ENCODE results near the gene SAFB2. TPM values are rescaled to one million over a fixed set of nuclear protein-coding genes. Genes with fewer than 3 reads are reported as not detected.

The SAFB2 gene
- polyA plus RNA-seq, 1 of the 3 experiments (the other 2 are of a cell fraction) = 37.7 TPM

GRCh38 chr19:5575590-5575989 is 47.0 kb downstream of the SAFB2 start:
- POLR2A ChIA-PET = no interaction called here
- Histone ChIP-seq H3K4me3 (ENCODE audit: low read depth in 2 of 2, low read length in 1 of 2) (no peak overlapping the region), H3K9me2 (no peaks in the 10 kb centered on the region), H3K36me3 (replicated peaks in 1 of 2; ENCODE audit: control insufficient read depth in 1 of 2, insufficient read depth in 2 of 2, low read length in 1 of 2) (no peaks in the 10 kb centered on the region), H3K79me2 (ENCODE audit: insufficient read depth) (no peaks in the 10 kb centered on the region), H3K27me3 (ENCODE audit: insufficient read depth) (no peaks in the 10 kb centered on the region), H3K4me2 (no peak overlapping the region), H3K9ac (no peak overlapping the region), H3F3A (replicated peaks; ENCODE audit: insufficient read depth) (peaks cover 2% of the 10 kb centered on the region), H4K20me1 (ENCODE audit: insufficient read depth) (no peaks in the 10 kb centered on the region), H2AFZ (ENCODE audit: low read depth) (no peak overlapping the region), H3K9me3 (no peaks in the 10 kb centered on the region), H3K27ac (ENCODE audit: low read depth in 2 of 2, low read length in 1 of 2) (no peak overlapping the region), H3K4me1 (ENCODE audit: control insufficient read depth in 1 of 2, insufficient read depth in 2 of 2, low read depth in 1 of 2, low read length in 1 of 2) (peaks cover 3 to 7% of the 10 kb centered on the region in 2 experiments; a peak in 1 of 4 replicates)
- TF ChIP-seq MXI1 (IDR thresholded peaks at IDR 0.05; ENCODE audit: low read depth, low read length) (no peak), NFIC (IDR thresholded peaks at IDR 0.05; ENCODE audit: borderline replicate concordance) (no peak)
- TF ChIP-seq, protein P1, sequence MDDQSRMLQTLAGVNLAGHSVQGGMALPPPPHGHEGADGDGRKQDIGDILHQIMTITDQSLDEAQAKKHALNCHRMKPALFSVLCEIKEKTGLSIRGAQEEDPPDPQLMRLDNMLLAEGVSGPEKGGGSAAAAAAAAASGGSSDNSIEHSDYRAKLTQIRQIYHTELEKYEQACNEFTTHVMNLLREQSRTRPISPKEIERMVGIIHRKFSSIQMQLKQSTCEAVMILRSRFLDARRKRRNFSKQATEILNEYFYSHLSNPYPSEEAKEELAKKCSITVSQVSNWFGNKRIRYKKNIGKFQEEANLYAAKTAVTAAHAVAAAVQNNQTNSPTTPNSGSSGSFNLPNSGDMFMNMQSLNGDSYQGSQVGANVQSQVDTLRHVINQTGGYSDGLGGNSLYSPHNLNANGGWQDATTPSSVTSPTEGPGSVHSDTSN (IDR thresholded peaks at IDR 0.05) = no peak
- CTCF ChIA-PET = interaction anchor here (1.0 kb wide), 1 partner anchor 28 kb away, joined by 4 read pairs; no protein-coding TSS in a partner anchor
- WGBS (ENCODE audit: low lambda C conversion rate) = 78% methylated on average over 6 of the region's 6 CpGs
- DNase-seq = no peak

GRCh38 chr19:5572556-5573286 is 49.9 kb downstream of the SAFB2 start:
- H3K4me3 ChIP-seq (ENCODE audit: low read depth in 2 of 2, low read length in 1 of 2) = no peak overlapping the region
- H3K79me2 ChIP-seq (ENCODE audit: insufficient read depth) = no peaks in the 10 kb centered on the region
- H2AFZ ChIP-seq (ENCODE audit: low read depth) = no peak overlapping the region
- no peaks in the 10 kb centered on the region for H3K9me3 ChIP-seq
- peaks cover 3% of the 10 kb centered on the region; the same call in 1 of the 2 replicates for H3K27me3 ChIP-seq (ENCODE audit: insufficient read depth)
- H4K20me1 ChIP-seq (ENCODE audit: insufficient read depth) = no peaks in the 10 kb centered on the region
- peaks cover 2% of the 10 kb centered on the region for H3F3A ChIP-seq (replicated peaks; ENCODE audit: insufficient read depth)
- H3K4me1 ChIP-seq (ENCODE audit: control insufficient read depth in 1 of 2, insufficient read depth in 2 of 2, low read depth in 1 of 2, low read length in 1 of 2) = no peaks in the 10 kb centered on the region; a peak in 1 of 4 replicates
- no peak overlapping the region for H3K4me2 ChIP-seq
- ChIA-PET CTCF (interaction anchor here (0.9 to 1.9 kb wide), 8 partner anchors 11 to 524 kb away, joined by 3 to 10 read pairs (median 3); no protein-coding TSS in a partner anchor), POLR2A (interaction anchor here (0.5 kb wide), 1 partner anchor 378 kb away, joined by 4 read pairs; no protein-coding TSS in a partner anchor)
- H3K27ac ChIP-seq (ENCODE audit: low read depth in 2 of 2, low read length in 1 of 2) = no peak overlapping the region
- no peaks in the 10 kb centered on the region for H3K36me3 ChIP-seq (replicated peaks in 1 of 2; ENCODE audit: control insufficient read depth in 1 of 2, insufficient read depth in 2 of 2, low read length in 1 of 2)
- TF ChIP-seq FOXM1 (IDR thresholded peaks at IDR 0.05; ENCODE audit: low read depth) = no peak
- TF ChIP-seq RFX5 (IDR thresholded peaks at IDR 0.05; ENCODE audit: low read length) = no peak
- no peak for TF ChIP-seq SMC3 (IDR thresholded peaks at IDR 0.05; ENCODE audit: low read depth, low read length)
- TF ChIP-seq GABPA (IDR thresholded peaks at IDR 0.05; ENCODE audit: low read depth) = no peak
- TF ChIP-seq, protein P1 (IDR thresholded peaks at IDR 0.05) = no peak
- TF ChIP-seq TAF1 (IDR thresholded peaks at IDR 0.05; ENCODE audit: borderline replicate concordance, low read depth, low read length) = no peak
- TF ChIP-seq, protein P2, sequence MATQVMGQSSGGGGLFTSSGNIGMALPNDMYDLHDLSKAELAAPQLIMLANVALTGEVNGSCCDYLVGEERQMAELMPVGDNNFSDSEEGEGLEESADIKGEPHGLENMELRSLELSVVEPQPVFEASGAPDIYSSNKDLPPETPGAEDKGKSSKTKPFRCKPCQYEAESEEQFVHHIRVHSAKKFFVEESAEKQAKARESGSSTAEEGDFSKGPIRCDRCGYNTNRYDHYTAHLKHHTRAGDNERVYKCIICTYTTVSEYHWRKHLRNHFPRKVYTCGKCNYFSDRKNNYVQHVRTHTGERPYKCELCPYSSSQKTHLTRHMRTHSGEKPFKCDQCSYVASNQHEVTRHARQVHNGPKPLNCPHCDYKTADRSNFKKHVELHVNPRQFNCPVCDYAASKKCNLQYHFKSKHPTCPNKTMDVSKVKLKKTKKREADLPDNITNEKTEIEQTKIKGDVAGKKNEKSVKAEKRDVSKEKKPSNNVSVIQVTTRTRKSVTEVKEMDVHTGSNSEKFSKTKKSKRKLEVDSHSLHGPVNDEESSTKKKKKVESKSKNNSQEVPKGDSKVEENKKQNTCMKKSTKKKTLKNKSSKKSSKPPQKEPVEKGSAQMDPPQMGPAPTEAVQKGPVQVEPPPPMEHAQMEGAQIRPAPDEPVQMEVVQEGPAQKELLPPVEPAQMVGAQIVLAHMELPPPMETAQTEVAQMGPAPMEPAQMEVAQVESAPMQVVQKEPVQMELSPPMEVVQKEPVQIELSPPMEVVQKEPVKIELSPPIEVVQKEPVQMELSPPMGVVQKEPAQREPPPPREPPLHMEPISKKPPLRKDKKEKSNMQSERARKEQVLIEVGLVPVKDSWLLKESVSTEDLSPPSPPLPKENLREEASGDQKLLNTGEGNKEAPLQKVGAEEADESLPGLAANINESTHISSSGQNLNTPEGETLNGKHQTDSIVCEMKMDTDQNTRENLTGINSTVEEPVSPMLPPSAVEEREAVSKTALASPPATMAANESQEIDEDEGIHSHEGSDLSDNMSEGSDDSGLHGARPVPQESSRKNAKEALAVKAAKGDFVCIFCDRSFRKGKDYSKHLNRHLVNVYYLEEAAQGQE (IDR thresholded peaks at IDR 0.05; ENCODE audit: low read depth, low read length) = no peak
- no peaks in the 10 kb centered on the region for H3K9me2 ChIP-seq
- WGBS (ENCODE audit: low lambda C conversion rate) = 80% methylated on average over 11 of the region's 14 CpGs
- DNase-seq = peak; percentile 15
- no peak overlapping the region for H3K9ac ChIP-seq
